NCI-H460 (cell line): ENCODE results near the gene STRN3. TPM values are rescaled to one million over a fixed set of nuclear protein-coding genes. Genes with fewer than 3 reads are reported as not detected.

Source experiments
- small RNA-seq, 2 experiments: library from RNA; depleted of rRNA; stranded (forward); fragments of <200 nt; gene quantifications; one replicate each; pipeline ENCODE3, GENCODE V24; 2014
- total RNA-seq: library from RNA; depleted of rRNA; stranded (reverse); fragments of >200 nt; shearing (Covaris generic); gene quantifications from 2 replicates; pipeline ENCODE4 v1.2.3, GENCODE V29; 2014; rRNA removed

The STRN3 gene
- total RNA-seq, 1 experiment from 2014 or later = 45.9 TPM

Small RNA genes within 50 kb of the gene (small RNA-seq; reads per million reads assigned to genes)
- gene HIGD1AP17 (0 reads per million in 2 experiments), gene MIR624 (0 to 0.47 reads per million in 2 experiments)

Other genes starting within 250 kb of the STRN3 start
- 27.8 and 28.2 TPM in 2 replicates for gene COCH, start 151.8 kb downstream of the STRN3 start, total RNA-seq
- gene AP4S1, start 730 bp downstream of the STRN3 start, total RNA-seq = 5.4 and 9.7 TPM in 2 replicates
- gene HECTD1, start 181.4 kb upstream of the STRN3 start, total RNA-seq = 143 and 177 TPM in 2 replicates